HG02588 (cell line): ENCODE measurements around the gene AVEN.

Experiments used
- ATAC-seq: cut with Tn5 transposase; IDR thresholded peaks from one replicate; pipeline ENCODE4 v1.9.1; 2021; ENCODE audit warnings: mild to moderate bottlenecking, moderate library complexity; ENCODE audit not compliant: unreplicated experiment

Gene AVEN

DNA sequence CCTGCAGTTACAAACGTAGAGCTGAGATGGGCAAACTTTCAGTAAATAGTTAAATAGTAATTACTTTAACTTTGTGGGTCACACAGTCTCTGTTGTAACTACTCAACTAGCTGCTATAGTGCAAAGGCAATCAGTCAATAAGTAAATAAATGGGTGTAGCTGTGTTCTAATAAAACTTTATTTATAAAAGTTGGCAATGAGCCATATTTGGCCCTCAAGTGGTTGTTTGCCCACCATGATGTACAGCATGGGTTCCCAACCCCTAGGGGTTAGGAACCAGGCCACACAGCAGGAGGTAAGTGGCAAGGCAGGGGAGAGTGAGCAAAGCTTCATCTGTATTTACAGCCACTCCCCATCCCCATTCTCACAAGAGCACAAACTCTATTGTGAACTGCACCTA lies 115.6 kb downstream of the AVEN start:
- no peak for ATAC-seq

DNA sequence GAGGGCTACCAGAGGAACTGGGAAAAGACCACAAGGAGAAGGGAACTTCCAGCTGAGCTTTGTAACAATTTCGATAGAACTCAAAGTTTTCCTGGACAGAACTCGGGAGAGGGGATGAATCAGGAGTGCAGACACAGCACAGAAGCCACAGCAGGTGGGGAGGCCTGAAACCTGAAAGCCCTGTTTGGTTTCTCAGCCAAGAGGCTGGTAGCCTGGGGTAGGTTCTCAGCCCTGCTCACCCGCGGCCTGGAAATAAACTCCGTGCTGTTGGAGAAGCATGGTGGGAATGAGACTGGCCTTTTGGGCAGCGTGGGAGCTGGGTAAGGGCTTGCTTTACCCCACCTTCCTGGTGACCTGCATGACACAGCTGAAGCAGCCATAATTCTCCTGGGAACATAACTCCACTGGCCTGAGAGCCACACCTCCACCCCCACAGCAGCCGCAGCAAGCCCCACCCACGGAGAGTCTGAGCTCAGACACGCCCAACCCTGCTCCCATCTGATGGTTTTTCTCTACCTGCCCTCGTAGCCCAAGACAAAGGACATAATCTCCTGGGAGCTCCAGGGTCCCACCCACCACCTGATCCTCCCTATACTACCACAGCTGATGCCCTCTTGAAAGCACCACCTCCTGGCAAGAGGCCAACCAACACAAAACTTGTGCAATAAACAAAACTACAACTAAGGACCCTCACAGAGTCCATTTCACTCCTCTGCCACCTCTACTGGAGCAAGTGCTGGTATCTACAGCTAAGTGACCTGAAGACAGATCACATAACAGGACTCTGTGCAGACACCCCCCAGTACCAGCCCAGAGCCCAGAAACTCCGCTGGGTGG lies 123.2 kb downstream of the AVEN start:
- ATAC-seq, result no peak

DNA sequence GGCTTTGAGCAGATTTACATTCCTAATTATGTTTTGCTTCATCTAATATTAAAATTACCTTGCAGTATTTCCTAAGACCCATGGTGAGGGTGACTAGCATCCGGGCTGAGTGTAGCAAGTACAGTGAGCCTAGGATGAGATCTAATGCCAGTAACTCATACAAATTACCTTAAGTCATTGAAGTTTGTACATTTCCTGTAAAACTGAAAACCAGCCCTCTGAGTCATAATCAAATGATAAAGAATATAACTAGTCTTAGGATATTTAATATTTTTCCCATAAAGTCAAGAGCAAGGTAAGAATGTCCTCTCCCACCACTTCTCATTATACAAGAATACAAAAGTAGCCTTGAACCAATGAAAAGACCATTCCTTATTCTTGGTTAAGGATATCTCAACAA lies 125.5 kb downstream of the AVEN start:
- ATAC-seq, result no peak

DNA sequence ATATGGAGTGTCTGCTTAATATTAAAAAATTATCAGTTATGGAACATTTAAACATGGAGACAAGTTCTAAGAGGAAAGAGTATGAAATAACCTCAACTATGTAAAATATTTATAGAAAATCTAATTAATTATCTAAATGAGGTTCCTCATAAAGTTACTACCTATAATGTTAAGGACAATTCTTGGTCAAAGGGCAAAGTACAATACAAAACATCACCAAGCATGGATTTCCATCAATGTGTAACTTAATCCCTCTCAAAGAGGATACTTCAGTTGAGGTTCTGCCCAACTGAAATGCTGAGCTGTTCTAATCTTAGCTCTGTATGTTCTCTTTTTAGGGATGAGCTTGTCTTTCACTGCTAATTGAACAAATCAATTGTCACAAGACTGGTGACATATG lies 126.7 kb downstream of the AVEN start:
- no peak for ATAC-seq

DNA sequence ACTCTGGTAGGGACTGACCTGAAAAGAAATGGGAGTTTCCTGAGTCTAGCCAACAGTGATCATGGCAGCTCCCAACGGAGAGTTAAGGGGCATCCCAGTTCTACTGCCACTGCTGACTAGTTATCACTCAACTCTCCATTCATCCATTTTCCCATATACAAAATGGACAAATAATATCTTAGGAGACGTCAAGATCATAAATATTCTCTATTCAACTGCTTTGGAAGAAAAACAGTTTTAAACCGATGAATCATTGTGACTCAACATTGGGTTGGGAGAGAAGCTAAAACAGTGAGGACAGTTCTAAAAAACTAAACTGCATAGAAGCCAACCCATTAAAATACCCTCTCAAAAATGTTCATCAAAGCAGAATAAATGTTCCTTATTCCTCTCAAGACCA lies 128.3 kb downstream of the AVEN start:
- ATAC-seq, result no peak

DNA sequence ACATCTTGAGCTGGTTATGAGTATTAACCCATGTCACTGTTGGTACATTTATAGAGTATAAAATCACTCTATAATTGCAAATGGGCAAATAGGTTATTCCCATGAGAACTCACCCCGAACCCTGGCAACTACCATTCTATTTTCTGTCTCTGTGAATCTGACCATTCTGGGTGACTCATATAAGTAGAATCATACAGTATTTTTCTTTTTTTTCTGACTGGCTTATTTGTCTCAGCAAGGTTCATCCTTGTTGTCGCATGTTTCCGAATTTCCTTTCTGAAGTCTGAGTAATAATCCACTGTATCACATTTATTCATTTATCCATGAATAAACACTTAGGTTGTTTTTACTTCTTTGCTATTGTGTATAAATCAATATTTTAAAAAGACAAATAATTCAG lies 130.6 kb downstream of the AVEN start:
- no peak for ATAC-seq

DNA sequence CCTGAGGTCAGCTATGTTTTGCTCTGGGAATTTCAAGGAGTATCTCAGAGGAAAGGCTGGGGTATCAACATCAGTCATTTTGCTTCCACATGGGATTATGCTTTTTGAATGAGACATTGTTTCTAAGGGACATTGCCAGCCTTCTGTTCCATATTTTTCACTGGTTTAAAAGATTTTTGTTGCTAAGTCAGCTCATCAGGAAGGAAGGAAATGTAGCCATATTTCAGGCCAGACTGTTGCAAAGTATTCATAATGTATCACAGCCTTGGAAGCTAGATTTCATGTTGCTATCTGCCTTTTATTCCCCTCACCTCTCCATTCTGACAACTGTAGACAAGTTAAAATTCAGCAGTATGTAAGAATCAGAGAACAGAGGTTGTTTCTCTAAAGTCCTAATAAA lies 131.7 kb downstream of the AVEN start:
- ATAC-seq, result no peak

DNA sequence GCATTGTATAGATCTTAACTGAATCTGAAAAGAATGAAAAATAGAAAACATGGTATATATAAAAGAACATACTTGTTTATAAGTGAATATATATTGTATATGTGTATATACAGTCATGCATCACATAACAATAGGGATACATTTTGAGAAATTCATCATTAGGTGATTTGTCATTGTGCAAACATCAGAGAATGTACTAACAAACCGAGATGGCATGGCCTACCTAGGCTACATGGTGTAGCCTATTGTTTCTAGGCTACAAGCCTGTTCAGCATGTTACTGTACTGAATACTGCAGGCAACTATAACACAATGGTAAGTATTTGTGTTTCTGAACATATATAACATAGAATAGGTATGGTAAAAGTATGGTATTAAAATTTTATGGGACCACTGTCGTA lies 135.3 kb downstream of the AVEN start:
- no peak for ATAC-seq

DNA sequence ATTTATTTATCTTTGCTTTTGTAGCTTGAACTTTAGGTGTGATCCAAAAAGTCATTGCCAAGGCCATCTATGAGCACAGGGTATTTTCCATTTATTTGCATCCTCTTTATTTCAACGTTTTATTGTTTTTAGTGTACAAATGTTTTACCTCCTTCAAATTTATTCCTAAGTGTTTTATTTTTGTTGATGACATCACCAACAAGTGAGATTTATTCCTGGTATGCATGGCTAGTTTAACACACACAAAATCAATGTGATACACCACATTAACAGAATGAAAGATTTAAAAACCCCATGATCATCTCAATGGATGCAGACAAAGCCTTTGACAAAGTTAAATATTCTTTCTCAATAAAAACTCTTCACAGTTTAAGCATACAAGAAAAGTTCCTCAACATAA lies 137.0 kb downstream of the AVEN start:
- no peak for ATAC-seq

DNA sequence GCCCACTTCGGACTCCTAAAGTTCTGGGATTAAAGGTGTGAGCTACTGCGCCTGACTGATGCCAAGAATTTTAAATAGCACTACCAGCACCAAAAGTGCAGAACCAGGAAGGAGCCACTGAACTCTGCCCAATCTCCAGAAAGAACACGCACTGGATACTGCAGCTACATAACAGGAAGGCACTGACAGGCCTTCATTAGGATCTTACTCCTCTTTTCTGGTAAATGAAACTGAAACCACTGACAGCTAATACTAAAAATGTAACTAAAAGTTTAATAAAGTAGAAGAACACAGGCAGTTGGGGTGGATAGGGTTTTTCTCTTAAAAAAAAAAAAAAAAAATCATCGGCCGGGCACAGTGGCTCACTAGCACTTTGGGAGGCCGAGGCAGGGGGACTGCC lies 144.8 kb downstream of the AVEN start:
- ATAC-seq, result peak; percentile 54

DNA sequence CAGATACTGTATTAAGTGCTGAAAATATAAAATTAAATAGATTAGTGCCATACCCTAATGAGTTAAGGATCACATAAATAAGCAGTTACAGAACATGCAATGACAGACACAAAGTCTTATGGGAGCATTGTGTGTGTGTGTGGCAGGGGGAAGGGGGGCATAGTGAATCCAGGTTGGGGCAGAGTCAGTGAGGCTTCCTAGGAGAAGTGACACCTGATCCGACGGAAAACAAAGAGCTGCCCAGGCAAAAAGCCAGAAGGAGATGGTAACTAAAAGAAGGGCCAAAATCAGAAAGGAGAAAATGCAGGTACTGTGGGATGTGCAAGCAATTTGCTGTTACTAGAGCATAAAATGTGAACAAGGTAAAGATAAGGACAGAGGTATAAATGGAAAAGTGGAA lies 150.8 kb downstream of the AVEN start:
- no peak for ATAC-seq

DNA sequence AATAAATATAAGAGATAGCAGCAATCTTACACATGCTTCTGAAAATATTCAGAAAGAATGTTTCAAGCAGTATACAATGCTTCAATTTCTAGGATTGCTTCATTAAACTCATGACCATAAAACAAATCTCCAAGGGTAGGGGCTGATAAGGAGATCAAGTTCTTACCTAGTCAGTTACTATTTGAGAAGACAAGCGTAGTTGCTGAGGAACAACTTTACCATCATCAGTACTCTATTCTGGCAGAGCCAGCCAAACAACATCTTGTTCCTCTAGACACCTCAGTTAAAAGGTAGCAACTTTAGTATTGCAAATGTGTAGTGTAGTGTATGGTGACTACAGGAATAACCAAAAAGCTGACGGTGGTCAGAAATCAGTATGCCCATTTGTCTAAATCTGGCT lies 156.1 kb downstream of the AVEN start:
- ATAC-seq, result no peak

DNA sequence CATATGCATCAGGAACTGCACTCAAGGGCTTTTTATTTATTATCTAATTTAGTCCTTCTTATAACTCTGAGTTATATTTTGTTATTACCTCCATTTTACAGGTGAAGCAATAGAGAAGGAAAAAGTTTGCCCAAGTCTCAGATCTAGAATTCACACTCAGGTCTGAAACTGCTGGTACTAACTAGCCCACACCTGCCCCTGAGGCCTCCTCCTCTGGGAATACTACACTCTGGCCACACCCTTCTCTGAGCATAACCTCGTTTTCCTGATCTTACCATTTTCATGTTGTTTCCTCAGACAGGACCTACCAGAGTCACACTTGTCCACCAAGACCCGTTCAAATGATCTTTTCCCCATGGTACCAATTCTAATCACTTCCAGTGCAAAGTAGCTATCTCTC lies 164.8 kb downstream of the AVEN start:
- ATAC-seq, result no peak

DNA sequence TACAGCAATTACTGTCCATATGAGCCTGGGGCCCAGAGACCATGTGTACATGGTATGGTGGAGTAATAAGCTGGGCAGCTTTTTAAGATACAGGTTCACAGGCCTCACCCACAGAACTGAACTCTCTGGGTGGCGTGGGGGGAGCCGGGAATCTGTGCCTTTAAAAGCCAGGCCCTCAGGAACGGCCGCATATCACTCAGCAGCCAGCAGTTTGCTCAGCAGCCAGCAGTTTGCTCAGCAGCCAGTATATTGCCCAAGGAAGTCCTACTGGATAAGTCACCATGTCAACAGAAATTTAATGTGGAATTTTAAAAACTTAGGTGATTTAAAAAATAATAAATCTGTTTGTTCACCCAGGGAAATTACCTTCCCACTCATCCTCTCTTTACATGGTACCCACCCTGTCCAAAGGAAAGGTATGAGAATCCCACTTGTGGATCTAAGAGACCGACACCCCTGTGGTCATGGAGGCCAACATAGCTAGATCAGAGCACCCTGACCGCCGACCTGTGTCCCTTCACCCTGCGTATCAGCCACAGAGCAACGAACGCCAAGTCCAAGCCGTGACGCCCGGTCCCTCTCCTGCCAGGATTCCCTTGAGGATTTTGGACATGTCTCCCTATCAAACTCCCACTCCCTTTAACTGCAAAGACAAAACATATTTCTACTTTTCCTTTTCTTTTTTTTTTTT lies 166.4 kb downstream of the AVEN start:
- ATAC-seq, result no peak

DNA sequence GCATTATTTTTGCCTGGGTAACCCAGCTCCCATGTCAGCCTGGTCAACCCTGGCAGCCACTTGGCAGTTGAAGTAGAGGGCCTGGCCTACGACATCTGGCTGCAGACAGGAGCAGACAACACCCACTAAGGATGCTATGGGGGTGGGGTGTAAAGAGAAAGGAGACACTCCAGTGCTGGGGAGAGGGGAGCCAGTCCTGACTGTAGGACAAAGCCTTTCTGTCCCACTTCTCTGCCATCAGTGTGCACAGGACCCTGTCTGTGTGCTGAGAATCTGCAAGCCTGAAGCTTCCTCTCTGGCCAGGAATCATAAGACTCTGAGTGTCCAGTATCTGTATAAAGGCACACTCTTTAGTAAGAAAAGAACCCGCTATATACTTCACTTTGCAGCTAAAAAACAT lies 167.0 kb downstream of the AVEN start:
- no peak for ATAC-seq

DNA sequence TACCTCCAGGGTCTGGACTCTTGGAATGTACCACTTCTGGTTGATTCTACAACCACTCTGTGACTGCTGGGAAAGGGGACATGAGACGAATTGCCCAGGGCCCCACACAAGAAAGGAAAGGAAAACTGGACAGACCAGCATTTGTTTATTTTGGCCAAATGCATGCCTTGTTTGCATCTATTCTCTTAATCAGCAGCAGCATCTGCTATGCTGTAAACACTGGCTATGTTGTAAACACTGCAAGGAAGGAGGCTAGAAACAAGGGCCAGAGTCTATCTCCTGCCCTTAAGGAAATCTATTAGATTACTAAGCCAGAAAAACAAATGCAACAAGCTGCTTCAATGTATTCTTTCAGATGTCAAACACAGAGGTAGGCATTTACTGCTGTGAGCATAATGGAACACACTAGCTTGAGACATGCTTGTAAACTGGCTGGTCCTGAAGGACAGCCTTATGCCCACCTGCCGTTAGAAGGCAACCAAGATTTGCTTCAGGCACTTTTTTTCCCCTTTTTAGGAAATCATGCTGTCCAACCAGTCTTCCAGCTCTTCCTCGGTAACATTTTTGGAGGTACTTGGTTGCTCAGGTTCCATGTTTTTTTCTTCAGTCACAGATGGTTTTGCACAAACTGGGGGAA lies 172.8 kb downstream of the AVEN start:
- no peak for ATAC-seq

DNA sequence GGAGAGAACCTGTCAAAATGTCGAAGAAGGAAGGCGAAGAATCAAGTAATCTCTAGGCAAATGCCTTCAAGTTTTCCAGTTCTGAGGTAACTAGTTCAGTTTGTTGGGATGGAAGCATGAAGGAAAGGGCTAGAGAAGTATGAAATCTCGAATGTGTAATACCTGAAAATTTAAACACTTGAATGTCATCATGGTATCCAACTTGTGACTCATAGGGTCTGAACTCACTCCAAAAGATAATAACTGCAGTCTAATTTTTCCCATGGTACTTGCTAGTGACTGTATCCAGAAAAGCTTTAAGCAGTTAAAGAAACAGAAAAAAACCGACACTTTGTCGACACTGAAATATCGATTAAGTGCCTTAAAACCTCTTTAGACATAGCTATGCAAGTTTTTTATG lies 173.6 kb downstream of the AVEN start:
- no peak for ATAC-seq

DNA sequence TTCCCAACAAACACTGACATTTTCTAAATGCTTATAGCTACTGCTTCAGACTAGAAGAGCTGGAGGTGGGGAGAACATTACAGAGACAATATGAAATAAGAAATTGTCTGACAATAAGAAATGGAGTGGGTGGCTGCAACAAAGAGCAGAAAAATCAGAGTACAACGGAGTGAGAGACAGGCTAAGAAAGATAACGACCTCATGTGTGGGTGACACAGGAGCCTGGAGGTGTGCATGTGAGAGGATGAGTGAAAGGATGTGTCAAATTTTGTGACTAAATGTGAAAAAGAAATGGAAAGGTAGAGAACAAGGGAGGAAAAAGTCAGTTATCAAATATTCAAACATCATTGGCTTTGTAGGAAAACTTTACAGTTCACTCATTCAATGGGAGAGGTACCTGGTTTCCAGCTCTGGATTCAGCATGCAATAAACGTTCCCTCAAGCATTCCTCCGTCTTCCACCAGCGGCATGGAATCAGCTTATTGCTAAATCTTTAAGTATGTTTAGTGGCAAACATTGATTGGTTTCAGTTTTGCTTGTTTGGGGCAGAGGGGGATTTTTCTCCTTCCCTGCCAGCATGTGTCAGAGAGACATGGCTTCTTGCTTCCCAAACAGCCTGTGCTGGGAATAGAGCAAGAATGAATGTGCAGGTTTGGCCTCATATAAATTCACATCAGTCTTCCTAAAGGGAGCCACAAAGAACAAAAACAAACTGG lies 174.5 kb downstream of the AVEN start:
- no peak for ATAC-seq

DNA sequence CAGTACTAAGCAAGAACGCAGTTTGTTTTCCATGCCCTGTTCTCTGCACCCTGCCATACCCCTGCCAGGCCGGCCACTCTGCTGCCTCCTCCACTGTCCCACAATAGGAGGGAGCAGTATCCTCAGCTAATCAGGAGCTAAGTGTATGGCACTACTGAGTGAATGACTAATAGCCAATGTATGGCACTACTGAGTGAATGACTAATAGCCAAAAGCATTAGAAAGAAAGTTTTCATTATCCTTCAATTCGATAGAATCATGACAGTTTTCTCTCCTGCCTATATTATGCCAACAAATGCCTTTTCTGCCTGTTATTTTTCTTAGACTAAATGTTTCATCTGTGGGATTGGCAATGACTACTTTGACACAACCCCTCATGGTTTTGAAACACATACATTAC lies 178.2 kb downstream of the AVEN start:
- ATAC-seq, result no peak

DNA sequence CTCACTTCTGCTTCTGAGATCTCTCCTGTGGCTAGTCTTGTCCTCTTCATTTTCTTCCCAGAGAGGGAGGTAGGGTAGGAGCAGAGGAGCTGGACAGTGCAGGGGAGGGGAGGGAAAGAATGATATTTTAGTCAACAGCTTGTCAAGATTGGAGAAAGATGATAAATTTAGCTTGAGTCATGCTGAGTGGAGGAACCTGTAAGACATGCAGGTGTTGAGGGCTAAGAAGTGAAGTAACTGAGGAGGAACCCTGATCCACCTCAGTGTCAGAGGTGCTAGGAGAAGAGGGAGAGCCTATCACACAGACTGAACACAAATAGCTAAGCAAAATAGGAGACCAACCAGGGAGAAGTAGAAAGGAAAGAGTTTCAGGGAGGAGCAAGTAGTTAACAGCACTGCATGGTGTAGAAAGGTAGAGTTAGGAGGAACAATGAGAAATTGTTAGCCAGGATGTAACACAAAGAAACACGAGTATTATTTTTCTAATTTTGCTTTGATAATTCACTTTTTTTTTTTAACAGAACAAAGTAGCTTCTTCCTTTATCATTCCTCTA lies 178.9 kb downstream of the AVEN start:
- ATAC-seq, result no peak

DNA sequence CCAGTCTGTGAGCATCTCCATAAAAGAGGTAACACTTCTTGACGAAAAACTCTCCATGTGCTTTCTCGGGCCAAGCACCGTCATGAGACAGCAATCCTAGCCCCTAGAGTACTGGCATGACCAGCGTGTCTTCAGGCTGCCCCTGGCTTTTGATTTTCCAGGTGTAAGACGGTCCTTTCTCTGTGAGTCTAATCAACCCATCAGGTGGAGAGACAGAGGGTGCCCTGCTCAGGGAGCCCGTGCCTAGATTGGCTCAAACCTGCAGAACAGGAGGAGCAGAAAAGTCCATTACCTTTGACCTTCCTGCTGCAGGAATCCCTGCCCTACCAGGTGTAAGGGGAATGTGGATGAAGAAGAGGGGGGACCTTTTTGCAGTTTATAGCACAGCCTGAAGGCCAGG lies 180.2 kb downstream of the AVEN start:
- no peak for ATAC-seq
